Activated CD4-positive, alpha-beta T cell treated with anti-CD3 and anti-CD28 coated beads, Interleukin-2, amount 10 ng/mL, durations not matched to agents 24 days and 14 days (primary cell): ENCODE data around the gene CYLD. TPM values are rescaled to one million over a fixed set of nuclear protein-coding genes. Genes with fewer than 3 reads are reported as not detected.
A peak's percentile ranks its signal among the peaks of the same experiment; 100 is the strongest.

Experiments used
- DNase-seq: peaks from one replicate; pipeline ENCODE4 v3.0.0; 2022
- H3K27ac Mint-ChIP-seq: one replicate; pipeline ENCODE4 v1.8.0; 2022; ENCODE audit warnings: mild to moderate bottlenecking, mixed read lengths
- H3K27me3 Mint-ChIP-seq: one replicate; pipeline ENCODE4 v1.8.0; 2022; ENCODE audit warnings: mixed read lengths
- H3K36me3 Mint-ChIP-seq: one replicate; pipeline ENCODE4 v1.8.0; 2022; ENCODE audit warnings: low read depth, mild to moderate bottlenecking, mixed read lengths
- H3K4me1 Mint-ChIP-seq: one replicate; pipeline ENCODE4 v1.8.0; 2021; ENCODE audit warnings: mixed read lengths
- H3K4me3 Mint-ChIP-seq: one replicate; pipeline ENCODE4 v1.8.0; 2022; ENCODE audit warnings: mild to moderate bottlenecking, moderate library complexity, mixed read lengths
- H3K9me3 Mint-ChIP-seq: one replicate; pipeline ENCODE4 v1.8.0; 2021; ENCODE audit warnings: mixed read lengths
- intact Hi-C: fragments of 100-400 bp; cut with micrococcal nuclease; formaldehyde crosslinking; loops from one replicate; pipeline ENCODE4 v1.15.1; 2023
- total RNA-seq: library from RNA; stranded (reverse); gene quantifications from 2 replicates; pipeline ENCODE4 v1.2.3, GENCODE V29; 2022

CYLD gene
- total RNA-seq = 178 TPM in 2 replicates

DNA sequence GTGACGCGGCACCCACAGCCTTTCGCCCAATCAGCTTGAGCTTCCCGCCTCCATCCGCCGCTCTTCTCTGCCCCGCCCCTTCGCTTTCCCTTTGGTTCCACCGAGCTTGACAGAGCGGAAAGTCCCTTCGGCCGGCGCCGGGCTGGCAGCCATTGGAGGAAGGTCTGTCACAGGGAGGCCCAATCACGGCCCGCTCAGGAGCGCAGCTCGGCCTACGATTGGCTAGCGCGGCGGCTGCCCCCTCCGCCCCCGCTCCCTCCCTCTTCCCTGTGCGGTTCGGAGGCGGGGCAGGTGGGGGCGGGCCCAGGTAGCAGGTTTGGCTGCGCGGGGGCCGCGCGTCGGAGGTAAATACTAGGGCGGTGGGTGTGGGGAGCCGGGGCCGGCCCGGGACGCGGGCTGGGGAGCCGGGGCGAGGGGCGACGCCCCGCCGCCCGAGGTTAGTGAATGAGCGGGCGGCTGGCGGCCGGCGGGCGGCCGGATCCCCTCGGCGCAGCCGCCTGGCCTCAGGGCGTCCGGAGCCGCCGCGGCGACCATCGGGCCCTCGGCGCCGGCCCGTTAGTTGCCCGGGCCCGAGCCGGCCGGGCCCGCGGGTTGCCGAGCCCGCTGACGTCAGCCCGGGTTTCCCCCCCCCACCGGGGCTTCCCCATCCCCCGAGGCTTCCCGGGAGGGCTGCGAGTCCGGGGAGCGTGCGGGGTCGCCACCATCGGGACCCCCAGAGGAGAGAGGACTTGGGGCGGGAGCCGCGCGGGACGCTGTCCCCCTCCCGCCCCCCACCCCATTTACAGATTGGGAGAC is at the start of gene CYLD:
Gene CYLD (plus strand): TSS at position 306 of the 795 bp plus-strand sequence. CDS start 7,613 bp downstream, outside the sequence.
- peak within 1 kb of the TSS; percentile 95 for H3K4me3 Mint-ChIP-seq
- H3K4me1 Mint-ChIP-seq = peaks cover 51% of the 10 kb centered on the region
- peaks cover 48% of the 10 kb centered on the region for H3K36me3 Mint-ChIP-seq
- H3K9me3 Mint-ChIP-seq = no peaks in the 10 kb centered on the region
- peak; percentile 100 for DNase-seq
- intact Hi-C loops = loop anchor here (1.0 to 5.0 kb wide), 5 partner anchors 33 to 590 kb away; partner anchors contain the start of gene TENT4B
- peak within 1 kb of the TSS; percentile 96 for H3K27ac Mint-ChIP-seq
- H3K27me3 Mint-ChIP-seq = no peaks in the 10 kb centered on the region

DNA sequence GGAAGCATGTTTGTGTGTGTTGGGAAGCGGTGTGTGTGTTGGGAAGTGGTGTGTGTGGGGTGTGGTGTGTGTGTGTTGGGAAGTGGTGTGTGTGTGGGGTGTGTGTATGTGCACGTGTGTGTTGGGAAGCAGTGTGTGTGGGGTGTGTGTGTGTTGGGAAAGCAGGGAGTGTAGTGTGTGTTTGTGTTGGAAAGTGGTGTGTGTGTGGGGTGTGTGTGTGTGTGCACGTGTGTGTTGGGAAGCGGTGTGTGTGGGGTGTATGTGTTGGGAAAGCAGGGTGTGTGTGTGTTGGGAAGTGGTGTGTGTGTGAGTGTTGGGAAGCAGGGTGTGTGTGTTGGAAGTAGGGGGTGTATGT is 49.3 kb upstream of the CYLD start:
- Mint-ChIP-seq H3K9me3 (peaks cover 6% of the 10 kb centered on the region), H3K4me3 (peak overlapping the region; percentile 76), H3K27me3 (peaks cover 5% of the 10 kb centered on the region), H3K27ac (peak overlapping the region; percentile 42), H3K36me3 (peaks cover 5% of the 10 kb centered on the region), H3K4me1 (peaks cover 51% of the 10 kb centered on the region)
- intact Hi-C loops = no loop called here
- no peak for DNase-seq

DNA sequence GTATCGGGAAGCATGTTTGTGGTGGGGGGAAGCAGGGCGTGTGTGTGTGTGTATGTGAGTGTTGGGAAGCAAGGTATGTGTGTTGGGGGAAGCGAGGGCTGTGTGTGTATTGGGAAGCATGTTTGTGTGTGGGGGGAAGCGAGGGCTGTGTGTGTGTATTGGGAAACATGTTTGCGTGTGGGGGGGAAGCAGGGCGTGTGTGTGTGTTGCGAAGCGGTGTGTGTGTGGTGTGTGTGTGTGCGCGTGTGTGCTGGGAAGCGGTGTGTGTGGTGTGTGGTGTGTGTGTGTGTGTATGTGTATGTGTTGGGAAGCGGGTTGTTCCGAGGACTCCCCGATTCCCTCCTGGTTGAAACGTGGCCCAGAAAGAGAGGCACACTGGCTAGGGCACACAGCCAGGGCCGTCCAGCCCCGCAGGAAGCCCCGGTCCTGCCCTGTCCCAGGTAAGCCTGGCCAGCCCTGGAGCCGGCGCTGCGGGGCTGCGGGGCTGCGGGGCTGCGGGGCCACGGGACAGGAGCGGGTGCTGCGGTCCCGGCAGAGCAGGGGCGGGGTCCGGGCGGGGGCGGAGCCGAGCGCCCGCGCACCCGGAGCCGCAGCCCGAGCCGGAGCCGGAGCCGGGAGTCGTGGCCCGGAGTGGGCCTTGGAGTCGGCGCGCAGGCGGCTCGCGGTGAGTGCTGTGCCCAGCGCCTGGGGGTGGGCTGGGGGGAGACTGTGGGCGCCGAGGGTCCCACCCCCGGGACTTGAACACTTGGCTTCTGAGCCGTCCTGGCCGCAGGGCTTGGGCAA is 48.7 kb upstream of the CYLD start, which contains the start of gene NOD2:
Gene NOD2 (plus strand): TSS at position 608 of the 783 bp plus-strand sequence. CDS start 5,890 bp downstream, outside the sequence.
- peak within 1 kb of the TSS; percentile 81 for H3K4me3 Mint-ChIP-seq
- H3K27ac Mint-ChIP-seq = peak within 1 kb of the TSS; percentile 80
- peak; percentile 81 for DNase-seq
- peaks cover 6% of the 10 kb centered on the region for H3K9me3 Mint-ChIP-seq
- intact Hi-C loops = no loop called here
- peaks cover 5% of the 10 kb centered on the region for H3K27me3 Mint-ChIP-seq
- peaks cover 5% of the 10 kb centered on the region for H3K36me3 Mint-ChIP-seq
- peaks cover 56% of the 10 kb centered on the region for H3K4me1 Mint-ChIP-seq

DNA sequence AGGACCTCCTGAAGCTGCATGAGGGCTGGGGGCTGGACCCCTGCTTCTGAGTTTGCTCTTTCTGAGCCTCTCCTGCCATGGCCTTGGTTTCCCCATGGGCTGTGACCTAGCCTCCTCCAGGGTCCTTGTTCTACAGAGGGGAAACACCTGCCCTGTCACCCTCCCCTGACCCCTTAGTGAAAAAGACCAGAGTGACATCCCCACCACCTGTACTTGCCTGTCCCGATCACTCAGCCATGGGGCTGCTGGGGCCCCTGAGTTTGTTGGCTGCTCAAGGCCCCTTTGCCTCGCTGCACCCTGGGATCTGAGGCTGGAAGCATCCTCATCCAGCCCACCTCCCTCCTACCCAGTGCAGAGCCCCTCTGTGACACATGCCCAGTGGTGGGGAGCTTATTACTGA is 47.7 kb upstream of the CYLD start:
- peak overlapping the region; percentile 72 for H3K27ac Mint-ChIP-seq
- peaks cover 5% of the 10 kb centered on the region for H3K36me3 Mint-ChIP-seq
- H3K27me3 Mint-ChIP-seq = peaks cover 5% of the 10 kb centered on the region
- H3K9me3 Mint-ChIP-seq = peaks cover 3% of the 10 kb centered on the region
- H3K4me3 Mint-ChIP-seq = peak overlapping the region; percentile 81
- peaks cover 62% of the 10 kb centered on the region for H3K4me1 Mint-ChIP-seq
- no peak for DNase-seq
- intact Hi-C loops = no loop called here

DNA sequence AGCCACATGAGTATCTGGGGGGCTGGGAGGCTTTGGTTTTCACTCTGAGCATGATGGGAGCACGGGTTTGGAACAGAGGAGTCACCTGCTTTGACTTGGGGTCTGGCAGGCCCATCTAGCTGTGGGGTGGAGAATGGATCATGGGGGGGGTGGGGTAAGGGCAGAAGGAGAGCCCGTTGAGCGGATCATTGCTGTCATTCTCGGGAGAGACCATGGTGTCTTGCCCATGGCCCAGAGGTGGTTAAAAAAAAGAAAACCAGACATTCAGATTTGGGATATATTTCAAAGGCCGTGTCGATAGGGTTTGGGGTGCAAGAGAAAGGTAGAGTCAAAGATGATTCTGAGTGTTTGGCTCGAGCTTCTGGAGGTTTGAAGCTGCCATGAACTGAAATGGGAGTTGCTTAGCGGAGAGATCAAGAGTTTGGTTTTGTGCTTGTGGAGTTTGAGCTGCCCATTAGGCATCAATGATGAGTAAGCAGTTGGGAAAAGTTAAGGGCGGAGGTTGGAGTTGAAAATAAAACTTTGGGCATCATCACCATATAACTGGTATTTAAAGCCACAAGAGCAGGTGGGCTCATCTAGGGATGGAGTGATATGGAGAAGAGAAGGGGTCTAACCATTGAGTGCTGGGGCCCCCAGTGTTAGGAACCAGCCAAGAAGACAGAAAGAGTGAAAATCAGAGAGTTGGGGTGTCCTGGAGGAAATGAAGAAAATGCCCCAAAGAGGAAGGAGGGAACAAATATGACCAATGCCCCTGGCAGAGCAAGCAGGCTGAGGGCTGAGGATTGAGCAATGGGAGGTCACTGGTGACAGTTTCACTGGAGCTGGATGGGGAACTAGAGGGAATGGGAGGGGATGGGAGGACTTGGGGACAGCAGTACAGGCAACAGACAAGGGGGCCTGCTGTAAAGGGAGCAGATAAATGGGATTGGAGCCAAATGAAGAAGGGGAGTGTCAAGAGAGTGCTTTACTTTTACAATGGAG is 46.6 kb upstream of the CYLD start:
- H3K27me3 Mint-ChIP-seq = peaks cover 5% of the 10 kb centered on the region
- intact Hi-C loops = no loop called here
- H3K4me3 Mint-ChIP-seq = peak overlapping the region; percentile 81
- DNase-seq = no peak
- H3K9me3 Mint-ChIP-seq = peaks cover 3% of the 10 kb centered on the region
- H3K4me1 Mint-ChIP-seq = peaks cover 70% of the 10 kb centered on the region
- H3K27ac Mint-ChIP-seq = peak overlapping the region; percentile 72
- H3K36me3 Mint-ChIP-seq = peaks cover 10% of the 10 kb centered on the region

DNA sequence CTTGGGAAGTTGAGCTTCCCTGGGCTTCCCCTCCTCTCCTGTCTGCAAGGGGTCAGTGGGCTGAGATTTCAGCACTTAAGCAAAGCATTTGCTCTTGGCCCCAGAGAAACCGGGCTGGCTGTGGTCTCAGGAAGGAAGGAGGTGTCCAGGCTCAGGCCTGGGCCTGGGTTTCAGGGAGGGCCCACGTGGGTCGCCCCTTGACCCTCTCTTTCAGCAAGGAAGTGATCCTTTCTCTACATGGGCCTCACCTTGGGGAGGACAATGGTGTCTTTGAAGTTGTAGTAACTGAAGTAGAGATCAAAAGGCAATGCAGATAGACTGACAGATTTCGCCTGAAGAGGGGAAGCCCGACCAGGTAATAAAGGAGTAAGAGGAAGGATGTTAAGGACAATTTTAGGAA is 45.8 kb upstream of the CYLD start:
- Mint-ChIP-seq H3K4me1 (peaks cover 70% of the 10 kb centered on the region), H3K36me3 (peaks cover 13% of the 10 kb centered on the region), H3K4me3 (peak overlapping the region; percentile 81), H3K27ac (peak overlapping the region; percentile 29), H3K9me3 (peaks cover 5% of the 10 kb centered on the region), H3K27me3 (peaks cover 5% of the 10 kb centered on the region)
- intact Hi-C loops = loop anchor here (1.0 kb wide), 1 partner anchor 16 kb away; no protein-coding TSS in a partner anchor
- no peak for DNase-seq

DNA sequence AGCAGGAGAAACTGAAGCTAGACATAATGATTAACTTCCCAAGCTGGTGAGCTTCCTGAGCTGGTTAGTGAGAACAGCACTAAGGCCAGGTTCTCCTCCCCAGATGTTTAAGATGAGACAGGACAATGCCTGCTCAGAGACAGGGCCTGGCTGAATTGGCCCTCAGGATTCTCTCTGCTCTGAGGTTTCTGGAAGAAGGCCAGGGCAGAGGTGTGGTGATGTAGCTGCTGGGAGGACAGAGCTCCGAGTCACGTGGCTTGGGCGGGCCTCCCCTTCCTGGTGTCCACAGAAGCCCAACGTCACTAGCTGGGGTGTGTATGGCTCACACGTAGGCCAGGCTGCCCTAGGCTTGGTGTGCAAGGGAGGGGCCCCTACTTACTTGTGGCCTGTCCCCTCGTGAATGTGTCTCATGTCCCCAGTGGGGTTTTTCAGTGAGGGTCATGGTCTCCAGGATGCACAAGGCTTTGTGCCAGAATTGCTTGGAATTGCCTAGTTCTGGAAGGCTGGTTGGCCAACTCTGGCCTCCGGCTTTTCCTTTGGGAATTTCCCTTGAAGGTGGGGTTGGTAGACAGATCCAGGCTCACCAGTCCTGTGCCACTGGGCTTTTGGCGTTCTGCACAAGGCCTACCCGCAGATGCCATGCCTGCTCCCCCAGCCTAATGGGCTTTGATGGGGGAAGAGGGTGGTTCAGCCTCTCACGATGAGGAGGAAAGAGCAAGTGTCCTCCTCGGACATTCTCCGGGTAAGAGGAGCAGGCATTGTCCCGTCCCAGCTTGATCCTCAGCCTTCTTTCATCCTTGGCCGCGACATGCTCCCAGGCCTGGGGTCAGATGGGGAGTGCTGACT is 45.1 kb upstream of the CYLD start:
- H3K4me1 Mint-ChIP-seq = peaks cover 70% of the 10 kb centered on the region
- peaks cover 11% of the 10 kb centered on the region for H3K9me3 Mint-ChIP-seq
- intact Hi-C loops = loop anchor here (1.0 kb wide), 1 partner anchor 16 kb away; no protein-coding TSS in a partner anchor

DNA sequence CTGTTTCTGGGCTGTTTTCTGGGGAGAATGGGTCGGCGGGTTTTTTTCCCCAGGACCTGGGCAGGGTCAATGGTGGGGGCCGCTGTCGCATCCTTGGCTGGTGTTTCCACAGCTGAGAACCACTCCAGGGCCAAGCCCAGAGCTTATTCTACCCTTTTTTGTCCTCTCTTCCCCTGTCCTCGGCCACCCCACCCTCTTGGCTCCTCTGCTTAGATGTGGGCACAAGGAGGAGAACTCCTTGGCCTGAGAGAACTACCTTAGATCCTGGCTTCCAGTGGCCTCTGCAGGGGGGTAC is 44.5 kb upstream of the CYLD start:
- no peak for DNase-seq
- H3K27ac Mint-ChIP-seq = peak overlapping the region; percentile 84
- intact Hi-C loops = no loop called here
- peaks cover 11% of the 10 kb centered on the region for H3K9me3 Mint-ChIP-seq
- peaks cover 20% of the 10 kb centered on the region for H3K36me3 Mint-ChIP-seq
- H3K27me3 Mint-ChIP-seq = peaks cover 4% of the 10 kb centered on the region
- H3K4me1 Mint-ChIP-seq = peaks cover 68% of the 10 kb centered on the region
- H3K4me3 Mint-ChIP-seq = peak overlapping the region; percentile 69

More for the DNA sequence above, 45.1 kb upstream of the CYLD start:
- Mint-ChIP-seq H3K27ac (peak overlapping the region; percentile 29), H3K36me3 (peaks cover 19% of the 10 kb centered on the region), H3K27me3 (peaks cover 5% of the 10 kb centered on the region), H3K4me3 (peak overlapping the region; percentile 81)
- DNase-seq = peak; percentile 72

DNA sequence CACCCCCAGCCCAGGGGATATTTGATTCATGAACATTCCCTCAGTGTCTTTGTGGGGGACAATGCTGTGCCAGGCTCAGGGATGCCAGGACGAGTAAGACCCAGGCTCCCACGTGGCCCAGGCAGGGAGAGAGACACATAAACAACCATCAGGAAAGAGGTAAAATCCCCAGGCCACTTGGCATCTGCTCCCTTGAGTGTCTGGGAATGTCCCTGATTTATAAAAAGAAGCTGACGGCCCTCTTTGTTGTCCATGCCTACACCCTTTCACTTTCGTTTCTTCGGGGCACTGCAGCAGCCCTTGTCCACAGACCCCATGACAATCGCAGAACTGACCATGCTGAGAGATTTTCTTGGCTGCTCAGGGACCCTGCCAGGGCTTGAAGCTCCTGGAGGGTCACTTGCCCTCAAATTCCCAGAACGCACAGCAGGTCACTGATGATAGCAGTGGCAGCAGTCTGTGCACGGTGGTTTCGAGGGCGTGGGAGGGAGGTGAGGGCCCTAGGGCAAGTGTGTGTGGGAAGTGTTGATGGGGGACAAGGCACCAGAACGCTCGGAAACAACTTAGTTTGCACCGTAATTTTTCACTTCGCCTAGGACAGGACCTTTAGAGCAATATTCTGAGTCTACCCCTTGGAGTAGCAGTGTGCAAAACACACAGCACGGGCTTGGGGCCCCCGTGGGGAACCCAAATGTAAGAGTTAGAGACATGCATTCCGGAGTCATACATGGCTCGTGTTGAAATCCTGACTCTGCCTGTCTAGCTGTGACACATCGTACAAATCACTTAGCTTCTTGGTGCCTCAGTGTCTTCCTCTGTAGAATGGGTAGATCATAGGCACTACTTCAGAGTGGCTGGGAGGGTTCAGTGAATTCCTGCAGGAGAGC is 43.8 kb upstream of the CYLD start:
- peak; percentile 72 for DNase-seq
- intact Hi-C loops = loop anchor here (1.0 kb wide), 3 partner anchors 10 to 43 kb away; no protein-coding TSS in a partner anchor
- peak overlapping the region; percentile 69 for H3K4me3 Mint-ChIP-seq
- peak overlapping the region; percentile 84 for H3K27ac Mint-ChIP-seq
- H3K36me3 Mint-ChIP-seq = peaks cover 23% of the 10 kb centered on the region
- H3K4me1 Mint-ChIP-seq = peaks cover 62% of the 10 kb centered on the region
- H3K9me3 Mint-ChIP-seq = peaks cover 11% of the 10 kb centered on the region
- peaks cover 2% of the 10 kb centered on the region for H3K27me3 Mint-ChIP-seq

DNA sequence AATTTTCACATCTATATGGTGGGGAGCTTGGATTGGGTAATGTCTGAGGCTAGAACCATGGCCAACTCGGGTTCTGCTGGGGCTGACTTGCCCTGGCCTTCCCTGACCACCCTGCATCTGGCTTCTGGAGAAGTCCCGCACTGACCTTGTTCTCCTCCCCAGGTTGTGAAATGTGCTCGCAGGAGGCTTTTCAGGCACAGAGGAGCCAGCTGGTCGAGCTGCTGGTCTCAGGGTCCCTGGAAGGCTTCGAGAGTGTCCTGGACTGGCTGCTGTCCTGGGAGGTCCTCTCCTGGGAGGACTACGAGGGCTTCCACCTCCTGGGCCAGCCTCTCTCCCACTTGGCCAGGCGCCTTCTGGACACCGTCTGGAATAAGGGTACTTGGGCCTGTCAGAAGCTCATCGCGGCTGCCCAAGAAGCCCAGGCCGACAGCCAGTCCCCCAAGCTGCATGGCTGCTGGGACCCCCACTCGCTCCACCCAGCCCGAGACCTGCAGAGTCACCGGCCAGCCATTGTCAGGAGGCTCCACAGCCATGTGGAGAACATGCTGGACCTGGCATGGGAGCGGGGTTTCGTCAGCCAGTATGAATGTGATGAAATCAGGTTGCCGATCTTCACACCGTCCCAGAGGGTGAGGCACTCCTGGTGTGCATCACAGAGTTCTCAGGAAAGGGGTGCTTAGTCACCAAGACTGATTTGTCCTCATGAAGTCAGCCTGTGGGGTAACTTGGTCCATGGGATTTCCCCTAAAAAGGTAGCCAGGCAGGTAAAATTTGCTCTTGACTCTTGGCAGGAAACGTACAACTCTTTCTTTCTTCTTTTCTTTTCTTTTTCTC is 42.3 kb upstream of the CYLD start:
- no peak for DNase-seq

DNA sequence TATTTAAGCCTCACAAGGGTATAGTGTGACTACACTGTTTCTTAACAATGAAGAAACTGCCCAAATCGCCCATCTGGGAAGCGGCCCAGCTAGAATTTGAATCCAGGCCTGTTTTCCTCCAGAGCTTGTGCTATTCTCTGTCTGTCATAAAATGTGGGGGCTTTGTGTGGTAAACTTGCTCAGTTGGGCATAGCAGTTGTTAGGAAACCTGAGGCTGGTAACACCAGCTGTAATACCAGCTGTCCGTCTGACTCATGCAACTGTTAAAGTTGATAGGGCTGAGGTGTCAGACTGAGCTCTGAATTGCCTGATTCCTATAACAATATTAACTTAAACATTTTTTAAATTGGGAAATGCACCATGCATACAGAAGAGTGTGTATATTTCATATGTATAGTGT is 39.2 kb upstream of the CYLD start:
- no peak for DNase-seq
- Mint-ChIP-seq H3K9me3 (peaks cover 23% of the 10 kb centered on the region), H3K36me3 (peaks cover 54% of the 10 kb centered on the region), H3K27me3 (no peaks in the 10 kb centered on the region), H3K27ac (no peak overlapping the region), H3K4me1 (peaks cover 51% of the 10 kb centered on the region), H3K4me3 (no peak overlapping the region)
- intact Hi-C loops = no loop called here

More for the DNA sequence above, 42.3 kb upstream of the CYLD start:
- Mint-ChIP-seq H3K4me3 (peak overlapping the region; percentile 26), H3K27ac (peak overlapping the region; percentile 84), H3K36me3 (peaks cover 34% of the 10 kb centered on the region), H3K27me3 (peaks cover 2% of the 10 kb centered on the region), H3K9me3 (peaks cover 19% of the 10 kb centered on the region), H3K4me1 (peaks cover 53% of the 10 kb centered on the region)
- intact Hi-C loops = no loop called here
